Measurements from ENCODE around the gene AKAIN1. TPM values are rescaled to one million over a fixed set of nuclear protein-coding genes. Genes with fewer than 3 reads are reported as not detected.

The AKAIN1 gene
- total RNA-seq, 2 experiments from 2014 or later = not detected

DNA sequence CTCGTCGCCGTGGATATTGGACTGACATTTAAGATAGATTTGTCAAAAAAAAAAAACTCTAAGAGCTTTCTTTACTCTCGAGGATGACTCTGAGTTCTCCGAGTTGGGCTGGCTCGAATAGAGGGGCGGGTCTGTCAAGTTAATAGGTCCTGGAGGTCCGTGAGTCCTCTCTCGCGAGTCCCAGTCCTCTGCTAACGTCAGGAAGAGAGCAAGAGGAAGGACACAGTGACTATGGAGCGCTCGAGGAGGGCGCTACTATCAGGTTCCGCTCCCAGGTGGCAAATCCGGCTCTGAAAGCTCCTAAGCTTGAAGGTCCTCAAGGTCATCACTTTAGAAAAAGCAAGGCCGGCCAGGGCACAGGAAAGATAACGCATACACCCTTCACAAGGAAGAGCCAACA is 404 bp upstream of the AKAIN1 start:
- Mint-ChIP-seq H3K27me3 (peaks cover 70% of the 10 kb centered on the region), H3K27ac (no peak overlapping the region), H3K4me3 (no peak overlapping the region), H3K9me3 (no peaks in the 10 kb centered on the region), H3K4me1 (ENCODE audit: low read depth) (peaks cover 13% of the 10 kb centered on the region), H3K36me3 (ENCODE audit: low read depth) (no peaks in the 10 kb centered on the region)
- H3K4me1 ChIP-seq (ENCODE audit: insufficient read depth, low read length) = peaks cover 15% of the 10 kb centered on the region
- H3K27ac ChIP-seq (ENCODE audit: low read depth in 1 of 2, low read length in 2 of 2) = no peak overlapping the region
- POLR2A ChIA-PET = interaction anchor here (0.9 to 1.3 kb wide), 2 partner anchors 19 to 98 kb away, joined by 4 to 5 read pairs; partner anchors contain the start of gene ZBTB14
- no peak overlapping the region for H3K4me3 ChIP-seq (ENCODE audit: low read length)
- H3K9me3 ChIP-seq (ENCODE audit: control insufficient read depth in 1 of 2, insufficient read depth in 1 of 2, low read length in 2 of 2) = peaks cover 0 to 20% of the 10 kb centered on the region in 2 experiments
- TF ChIP-seq, protein P1, sequence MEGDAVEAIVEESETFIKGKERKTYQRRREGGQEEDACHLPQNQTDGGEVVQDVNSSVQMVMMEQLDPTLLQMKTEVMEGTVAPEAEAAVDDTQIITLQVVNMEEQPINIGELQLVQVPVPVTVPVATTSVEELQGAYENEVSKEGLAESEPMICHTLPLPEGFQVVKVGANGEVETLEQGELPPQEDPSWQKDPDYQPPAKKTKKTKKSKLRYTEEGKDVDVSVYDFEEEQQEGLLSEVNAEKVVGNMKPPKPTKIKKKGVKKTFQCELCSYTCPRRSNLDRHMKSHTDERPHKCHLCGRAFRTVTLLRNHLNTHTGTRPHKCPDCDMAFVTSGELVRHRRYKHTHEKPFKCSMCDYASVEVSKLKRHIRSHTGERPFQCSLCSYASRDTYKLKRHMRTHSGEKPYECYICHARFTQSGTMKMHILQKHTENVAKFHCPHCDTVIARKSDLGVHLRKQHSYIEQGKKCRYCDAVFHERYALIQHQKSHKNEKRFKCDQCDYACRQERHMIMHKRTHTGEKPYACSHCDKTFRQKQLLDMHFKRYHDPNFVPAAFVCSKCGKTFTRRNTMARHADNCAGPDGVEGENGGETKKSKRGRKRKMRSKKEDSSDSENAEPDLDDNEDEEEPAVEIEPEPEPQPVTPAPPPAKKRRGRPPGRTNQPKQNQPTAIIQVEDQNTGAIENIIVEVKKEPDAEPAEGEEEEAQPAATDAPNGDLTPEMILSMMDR (IDR thresholded peaks at IDR 0.05) = no peak
- peaks cover 29 to 38% of the 10 kb centered on the region in 2 experiments for H3K27me3 ChIP-seq (ENCODE audit: control insufficient read depth in 1 of 2, insufficient read depth in 2 of 2, low read length in 2 of 2)
- CTCF ChIA-PET = no interaction called here
- H3K36me3 ChIP-seq (ENCODE audit: insufficient read depth, low read length) = no peaks in the 10 kb centered on the region
- ATAC-seq (ENCODE audit: poor library complexity) = no peak
- intact Hi-C loops (cut with DNase I, micrococcal nuclease) = no loop called here
- DNase-seq = no peak

DNA sequence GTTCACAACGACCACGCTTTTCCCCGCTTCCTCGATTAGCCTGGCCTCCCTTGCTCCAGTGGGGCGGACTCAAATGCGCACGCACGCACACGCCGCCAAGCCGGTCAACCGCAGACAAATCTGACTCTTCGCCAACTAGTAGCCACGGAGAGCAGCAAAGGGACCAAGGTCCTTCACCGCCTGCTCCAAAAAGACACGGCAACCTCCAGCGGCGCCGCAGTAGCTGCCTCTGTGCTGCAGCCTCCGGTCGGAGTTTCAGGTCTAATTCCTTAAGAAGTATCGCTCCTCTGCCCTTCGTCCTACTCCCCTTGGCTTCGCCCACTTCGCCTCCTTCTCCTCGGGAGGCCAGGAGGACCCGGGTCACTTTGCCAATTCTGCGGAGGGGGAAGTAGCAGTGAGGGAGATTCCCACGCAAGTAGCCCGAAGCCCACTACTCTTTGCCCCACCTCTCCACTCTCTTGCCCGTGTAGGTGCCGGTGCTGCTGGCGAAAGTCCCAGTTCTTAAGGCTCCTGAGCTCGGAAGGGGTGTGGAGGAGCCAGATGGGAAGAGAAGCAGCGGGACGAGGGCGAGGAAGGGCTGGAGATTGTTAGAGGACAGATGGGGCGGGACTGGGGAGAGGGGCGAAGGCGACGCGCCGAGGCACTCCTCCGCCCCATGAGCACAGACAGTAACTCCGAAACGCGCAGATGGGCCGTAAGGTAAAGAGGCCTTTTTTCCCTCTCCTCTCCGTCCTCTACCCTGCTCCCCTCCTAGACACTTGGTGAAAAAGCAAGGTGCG is 615 bp downstream of the AKAIN1 start:
- ATAC-seq (ENCODE audit: poor library complexity) = peak; percentile 34
- intact Hi-C loops (cut with DNase I, micrococcal nuclease) = no loop called here
- Histone ChIP-seq H3K4me3 (ENCODE audit: low read length) (no peak overlapping the region), H3K9me3 (ENCODE audit: control insufficient read depth in 1 of 2, insufficient read depth in 1 of 2, low read length in 2 of 2) (peaks cover 0 to 20% of the 10 kb centered on the region in 2 experiments), H3K36me3 (ENCODE audit: insufficient read depth, low read length) (no peaks in the 10 kb centered on the region), H3K4me1 (ENCODE audit: insufficient read depth, low read length) (peaks cover 15% of the 10 kb centered on the region), H3K27me3 (ENCODE audit: control insufficient read depth in 1 of 2, insufficient read depth in 2 of 2, low read length in 2 of 2) (peaks cover 29 to 38% of the 10 kb centered on the region in 2 experiments), H3K27ac (ENCODE audit: low read depth in 1 of 2, low read length in 2 of 2) (no peak overlapping the region)
- H3K27me3 Mint-ChIP-seq = peaks cover 74% of the 10 kb centered on the region
- H3K36me3 Mint-ChIP-seq (ENCODE audit: low read depth) = no peaks in the 10 kb centered on the region
- H3K27ac Mint-ChIP-seq = no peak overlapping the region
- CTCF ChIA-PET = no interaction called here
- H3K9me3 Mint-ChIP-seq = no peaks in the 10 kb centered on the region
- peak in 1 of 14 experiments; percentile 6 for DNase-seq
- POLR2A ChIA-PET = interaction anchor here (0.9 kb wide), 1 partner anchor 99 kb away, joined by 5 read pairs; the partner anchor contains the start of gene ZBTB14
- peaks cover 13% of the 10 kb centered on the region for H3K4me1 Mint-ChIP-seq (ENCODE audit: low read depth)
- TF ChIP-seq, protein P1 (IDR thresholded peaks at IDR 0.05) = no peak
- peak overlapping the region; percentile 26 for H3K4me3 Mint-ChIP-seq

DNA sequence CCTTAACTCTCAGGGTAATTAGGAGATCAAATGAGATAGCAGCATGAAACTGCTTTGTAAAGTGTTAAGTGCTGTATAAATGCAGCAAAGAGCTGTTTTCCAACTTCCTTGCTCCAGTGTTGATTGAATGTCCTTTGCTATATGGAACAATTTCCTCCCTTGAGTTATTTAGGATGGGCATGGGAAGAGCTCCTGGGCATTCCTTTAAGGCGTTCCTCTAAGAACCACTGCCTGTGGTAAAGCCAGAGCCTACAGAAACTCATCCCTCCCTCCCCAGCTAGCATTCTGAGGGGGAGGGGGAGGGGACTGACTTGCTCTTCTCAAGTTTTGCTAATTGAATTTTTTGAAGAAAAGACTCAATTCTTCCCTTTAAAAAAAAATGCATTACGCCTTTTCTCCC is 1.4 kb downstream of the AKAIN1 start:
- Mint-ChIP-seq H3K27me3 (peaks cover 71% of the 10 kb centered on the region), H3K36me3 (ENCODE audit: low read depth) (no peaks in the 10 kb centered on the region)

More for the DNA sequence above, 1.4 kb downstream of the AKAIN1 start:
- Mint-ChIP-seq H3K4me1 (ENCODE audit: low read depth) (peaks cover 13% of the 10 kb centered on the region), H3K27ac (no peak overlapping the region), H3K4me3 (no peak overlapping the region), H3K9me3 (no peaks in the 10 kb centered on the region)
- TF ChIP-seq, protein P1 (IDR thresholded peaks at IDR 0.05) = no peak
- H3K4me3 ChIP-seq (ENCODE audit: low read length) = no peak overlapping the region
- ChIA-PET POLR2A (no interaction called here), CTCF (no interaction called here)
- no peaks in the 10 kb centered on the region for H3K36me3 ChIP-seq (ENCODE audit: insufficient read depth, low read length)
- peaks cover 15% of the 10 kb centered on the region for H3K4me1 ChIP-seq (ENCODE audit: insufficient read depth, low read length)
- H3K9me3 ChIP-seq (ENCODE audit: control insufficient read depth in 1 of 2, insufficient read depth in 1 of 2, low read length in 2 of 2) = peaks cover 0 to 20% of the 10 kb centered on the region in 2 experiments
- ATAC-seq (ENCODE audit: poor library complexity) = no peak
- no peak for DNase-seq
- H3K27me3 ChIP-seq (ENCODE audit: control insufficient read depth in 1 of 2, insufficient read depth in 2 of 2, low read length in 2 of 2) = peaks cover 29 to 38% of the 10 kb centered on the region in 2 experiments
- no peak overlapping the region for H3K27ac ChIP-seq (ENCODE audit: low read depth in 1 of 2, low read length in 2 of 2)
- intact Hi-C loops (cut with DNase I, micrococcal nuclease) = no loop called here

Data from CD4-positive, alpha-beta T cell (primary cell).